Neural progenitor cell (in vitro differentiated cells): ENCODE results near the gene MYH10. TPM values are rescaled to one million over a fixed set of nuclear protein-coding genes. Genes with fewer than 3 reads are reported as not detected.

Experiments
- DNase-seq: peaks from one replicate; pipeline ENCODE4 v3.0.0-alpha.2; 2016; ENCODE audit warnings: low spot score
- H2AFZ ChIP-seq: fragments of 200-600 bp; sonication (generic); replicated peaks from 2 replicates; pipeline ENCODE4 v1.6.1; 2016; ENCODE audit warnings: antibody characterized with exemption
- H3F3A ChIP-seq: fragments of 200-600 bp; sonication (generic); 2 replicates; pipeline ENCODE4 v1.6.1; 2016; ENCODE audit warnings: antibody characterized with exemption, low read depth
- H3K27ac ChIP-seq: fragments of 200-600 bp; sonication (generic); 2 replicates; pipeline ENCODE4 v1.5.1; 2016; ENCODE audit warnings: mild to moderate bottlenecking
- H3K27me3 ChIP-seq: fragments of 200-600 bp; sonication (generic); 2 replicates; pipeline ENCODE4 v1.6.1; 2016; ENCODE audit warnings: mild to moderate bottlenecking, moderate library complexity
- H3K36me3 ChIP-seq: fragments of 200-600 bp; sonication (generic); 2 replicates; pipeline ENCODE4 v1.5.1; 2016
- H3K4me1 ChIP-seq: fragments of 200-600 bp; sonication (generic); 2 replicates; pipeline ENCODE4 v1.6.1; 2016; ENCODE audit warnings: mixed run types
- H3K4me2 ChIP-seq: fragments of 200-600 bp; sonication (generic); 2 replicates; pipeline ENCODE4 v1.6.1; 2016
- H3K4me3 ChIP-seq: fragments of 200-600 bp; sonication (generic); 2 replicates; pipeline ENCODE4 v1.5.1; 2016
- H3K79me2 ChIP-seq: fragments of 200-600 bp; sonication (generic); 2 replicates; pipeline ENCODE4 v1.6.1; 2016; ENCODE audit warnings: low read depth
- H3K9ac ChIP-seq: fragments of 200-600 bp; sonication (generic); 2 replicates; pipeline ENCODE4 v1.6.1; 2016
- H3K9me3 ChIP-seq: fragments of 200-600 bp; sonication (generic); 2 replicates; pipeline ENCODE4 v1.5.1; 2016; ENCODE audit warnings: low read depth
- H4K20me1 ChIP-seq: fragments of 200-600 bp; sonication (generic); 2 replicates; pipeline ENCODE4 v1.6.1; 2016; ENCODE audit warnings: low read depth
- H3K27ac Mint-ChIP-seq: 3 replicates; pipeline ENCODE4 v1.8.0; 2021; ENCODE audit warnings: mixed read lengths
- H3K27me3 Mint-ChIP-seq: 2 replicates; pipeline ENCODE4 v1.8.0; 2022; ENCODE audit warnings: low read depth, mild to moderate bottlenecking, inconsistent platforms, moderate library complexity, mixed read lengths; ENCODE audit not compliant: insufficient read depth
- H3K36me3 Mint-ChIP-seq: 3 replicates; pipeline ENCODE4 v1.8.0; 2021; ENCODE audit warnings: mixed read lengths
- H3K4me1 Mint-ChIP-seq: 3 replicates; pipeline ENCODE4 v1.8.0; 2021; ENCODE audit warnings: mixed read lengths
- H3K4me3 Mint-ChIP-seq: 3 replicates; pipeline ENCODE4 v1.8.0; 2021; ENCODE audit warnings: mild to moderate bottlenecking, moderate library complexity, mixed read lengths
- H3K9me3 Mint-ChIP-seq: 3 replicates; pipeline ENCODE4 v1.8.0; 2020; ENCODE audit warnings: mixed read lengths
- EZH2 ChIP-seq: fragments of 200-600 bp; sonication (generic); IDR thresholded peaks from 2 replicates; pipeline ENCODE4 v1.6.1; 2017; ENCODE audit warnings: antibody characterized with exemption, mild to moderate bottlenecking, moderate library complexity
- EZH2phosphoT487 ChIP-seq: fragments of 200-600 bp; sonication (generic); IDR thresholded peaks from 2 replicates; pipeline ENCODE4 v1.6.1; 2017; ENCODE audit warnings: antibody characterized with exemption
- total RNA-seq: library from RNA; depleted of rRNA; stranded (reverse); fragments of >200 nt; gene quantifications from 2 replicates; pipeline ENCODE4 v1.2.3, GENCODE V29; 2015; ENCODE audit warnings: low replicate concordance
- TF ChIP-seq, protein P1 (sequence below): fragments of 200-600 bp; sonication (generic); IDR thresholded peaks from 2 replicates; pipeline ENCODE4 v1.5.1; 2017; ENCODE audit warnings: antibody characterized with exemption, mild to moderate bottlenecking

Gene MYH10
- total RNA-seq, 1 donor from 2014 or later = 213 TPM

DNA sequence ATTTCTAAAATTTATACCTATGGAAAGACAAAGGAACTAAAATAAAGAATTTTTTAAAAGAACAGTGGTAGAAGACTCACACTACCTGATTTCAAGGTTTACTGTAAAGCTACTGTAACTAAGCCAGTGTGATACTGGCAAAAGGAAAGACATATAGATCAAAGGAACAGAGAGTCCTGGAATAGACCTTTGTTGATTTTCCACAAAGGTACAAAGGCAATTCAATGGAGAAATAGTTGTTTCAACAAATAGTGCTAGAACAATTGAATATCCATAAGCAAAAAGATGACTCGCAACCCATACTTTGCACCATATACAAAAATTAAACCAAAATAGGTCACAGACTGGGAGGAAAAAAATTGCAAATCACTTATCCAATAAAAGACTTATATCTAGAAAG, 36.7 kb downstream of the MYH10 start:
- no peak for TF ChIP-seq EZH2
- TF ChIP-seq EZH2phosphoT487 = no peak
- TF ChIP-seq, protein P1, sequence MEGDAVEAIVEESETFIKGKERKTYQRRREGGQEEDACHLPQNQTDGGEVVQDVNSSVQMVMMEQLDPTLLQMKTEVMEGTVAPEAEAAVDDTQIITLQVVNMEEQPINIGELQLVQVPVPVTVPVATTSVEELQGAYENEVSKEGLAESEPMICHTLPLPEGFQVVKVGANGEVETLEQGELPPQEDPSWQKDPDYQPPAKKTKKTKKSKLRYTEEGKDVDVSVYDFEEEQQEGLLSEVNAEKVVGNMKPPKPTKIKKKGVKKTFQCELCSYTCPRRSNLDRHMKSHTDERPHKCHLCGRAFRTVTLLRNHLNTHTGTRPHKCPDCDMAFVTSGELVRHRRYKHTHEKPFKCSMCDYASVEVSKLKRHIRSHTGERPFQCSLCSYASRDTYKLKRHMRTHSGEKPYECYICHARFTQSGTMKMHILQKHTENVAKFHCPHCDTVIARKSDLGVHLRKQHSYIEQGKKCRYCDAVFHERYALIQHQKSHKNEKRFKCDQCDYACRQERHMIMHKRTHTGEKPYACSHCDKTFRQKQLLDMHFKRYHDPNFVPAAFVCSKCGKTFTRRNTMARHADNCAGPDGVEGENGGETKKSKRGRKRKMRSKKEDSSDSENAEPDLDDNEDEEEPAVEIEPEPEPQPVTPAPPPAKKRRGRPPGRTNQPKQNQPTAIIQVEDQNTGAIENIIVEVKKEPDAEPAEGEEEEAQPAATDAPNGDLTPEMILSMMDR = no peak
- H3K4me3 Mint-ChIP-seq = no peak overlapping the region
- H3K4me2 ChIP-seq = no peak overlapping the region
- no peak overlapping the region for H2AFZ ChIP-seq
- H3K4me1 Mint-ChIP-seq = no peaks in the 10 kb centered on the region
- no peak overlapping the region for H3K27ac Mint-ChIP-seq
- no peak for DNase-seq
- H3K9me3 ChIP-seq = no peaks in the 10 kb centered on the region
- H3K9ac ChIP-seq = no peak overlapping the region
- peaks cover 35% of the 10 kb centered on the region for H4K20me1 ChIP-seq
- peaks cover 1% of the 10 kb centered on the region for H3F3A ChIP-seq
- H3K36me3 ChIP-seq = peaks cover 3% of the 10 kb centered on the region
- H3K9me3 Mint-ChIP-seq = peaks cover 23% of the 10 kb centered on the region
- peaks cover 1% of the 10 kb centered on the region for H3K27me3 Mint-ChIP-seq
- no peaks in the 10 kb centered on the region for H3K27me3 ChIP-seq
- no peak overlapping the region for H3K27ac ChIP-seq
- H3K36me3 Mint-ChIP-seq = peaks cover 60% of the 10 kb centered on the region
- H3K4me1 ChIP-seq = no peaks in the 10 kb centered on the region
- H3K79me2 ChIP-seq = peaks cover 96% of the 10 kb centered on the region
- no peak overlapping the region for H3K4me3 ChIP-seq

GRCh38 chr17:8593276-8593675, 37.2 kb downstream of the MYH10 start:
- no peak for TF ChIP-seq EZH2phosphoT487
- TF ChIP-seq, protein P1 = no peak
- no peak for TF ChIP-seq EZH2
- H3K4me3 Mint-ChIP-seq = no peak overlapping the region

DNA sequence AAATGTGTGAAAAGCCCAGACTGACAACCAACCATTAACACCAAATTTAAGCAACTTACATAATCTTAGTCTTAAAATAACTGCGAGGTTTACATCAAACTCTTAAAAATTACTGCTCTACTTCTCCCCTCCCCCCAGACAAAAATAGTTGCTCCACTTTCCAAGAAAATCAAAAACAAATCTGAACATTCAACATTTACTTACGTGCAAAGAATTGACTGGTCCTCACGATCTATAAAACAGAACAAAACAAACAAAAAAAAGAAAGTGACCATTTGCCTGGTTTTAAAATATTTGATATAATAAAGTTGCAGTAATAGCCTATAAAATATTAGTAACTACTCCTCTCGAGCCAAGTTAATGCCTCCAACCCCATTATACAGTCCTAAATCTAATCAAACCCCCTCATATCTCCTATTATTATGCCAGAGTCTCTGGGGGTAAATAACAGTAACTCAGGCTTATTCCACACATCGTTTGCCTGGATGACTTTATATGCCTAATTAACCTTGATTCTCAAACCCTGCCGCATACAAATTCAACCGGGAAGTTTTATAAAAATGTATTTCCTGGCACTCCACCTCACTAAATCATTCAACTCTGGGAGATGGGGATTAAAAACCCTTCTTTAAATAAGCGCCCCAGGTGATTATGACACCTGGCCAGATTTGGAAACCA, 41.5 kb downstream of the MYH10 start:
- H3K4me3 Mint-ChIP-seq = no peak overlapping the region
- H3K4me2 ChIP-seq = no peak overlapping the region
- no peak overlapping the region for H3K9ac ChIP-seq
- H3K27me3 Mint-ChIP-seq = peaks cover 2% of the 10 kb centered on the region
- H3K9me3 ChIP-seq = no peaks in the 10 kb centered on the region
- H3K27me3 ChIP-seq = no peaks in the 10 kb centered on the region
- H3K4me3 ChIP-seq = no peak overlapping the region
- H3K4me1 ChIP-seq = no peaks in the 10 kb centered on the region
- H3K27ac ChIP-seq = no peak overlapping the region
- peaks cover 36% of the 10 kb centered on the region for H4K20me1 ChIP-seq
- H3K79me2 ChIP-seq = peaks cover 97% of the 10 kb centered on the region
- peaks cover 10% of the 10 kb centered on the region for H3K36me3 ChIP-seq
- DNase-seq = no peak
- peaks cover 68% of the 10 kb centered on the region for H3K36me3 Mint-ChIP-seq
- H3K9me3 Mint-ChIP-seq = peaks cover 19% of the 10 kb centered on the region
- peaks cover 4% of the 10 kb centered on the region for H3F3A ChIP-seq
- TF ChIP-seq EZH2 = no peak
- TF ChIP-seq EZH2phosphoT487 = no peak
- no peak overlapping the region for H3K27ac Mint-ChIP-seq
- H2AFZ ChIP-seq = no peak overlapping the region
- H3K4me1 Mint-ChIP-seq = no peaks in the 10 kb centered on the region

More at GRCh38 chr17:8593276-8593675, 37.2 kb downstream of the MYH10 start:
- Mint-ChIP-seq H3K9me3 (peaks cover 23% of the 10 kb centered on the region), H3K27ac (no peak overlapping the region), H3K36me3 (peaks cover 64% of the 10 kb centered on the region), H3K4me1 (no peaks in the 10 kb centered on the region), H3K27me3 (peaks cover 2% of the 10 kb centered on the region)
- Histone ChIP-seq H3K9ac (no peak overlapping the region), H3K27ac (no peak overlapping the region), H4K20me1 (peaks cover 33% of the 10 kb centered on the region), H3K4me1 (no peaks in the 10 kb centered on the region), H3K79me2 (peaks cover 97% of the 10 kb centered on the region), H3K27me3 (no peaks in the 10 kb centered on the region), H3K9me3 (no peaks in the 10 kb centered on the region), H2AFZ (no peak overlapping the region), H3K4me3 (no peak overlapping the region), H3K36me3 (peaks cover 8% of the 10 kb centered on the region), H3F3A (peaks cover 4% of the 10 kb centered on the region), H3K4me2 (no peak overlapping the region)
- no peak for DNase-seq

DNA sequence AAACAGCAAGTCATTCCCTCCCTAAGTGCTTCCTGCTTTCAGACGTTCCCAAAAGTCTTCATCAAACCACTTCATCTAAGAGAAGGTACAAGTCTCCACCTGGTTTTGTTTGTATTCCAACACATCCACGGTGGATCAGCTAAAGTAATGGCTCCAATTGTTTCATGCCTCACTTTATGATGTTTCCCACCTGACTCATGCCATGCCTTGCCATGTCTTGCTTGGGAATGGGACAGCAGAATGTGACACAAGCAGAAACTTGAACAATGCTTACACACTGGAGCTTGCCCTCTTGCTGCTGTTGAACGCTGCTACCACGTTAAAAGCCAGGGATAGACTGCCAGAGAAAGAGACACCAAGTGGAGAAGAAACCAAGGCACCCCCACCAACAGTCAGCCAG, 43.8 kb downstream of the MYH10 start:
- H3K79me2 ChIP-seq = peaks cover 97% of the 10 kb centered on the region
- Mint-ChIP-seq H3K27me3 (peaks cover 2% of the 10 kb centered on the region), H3K4me1 (no peaks in the 10 kb centered on the region), H3K27ac (no peak overlapping the region), H3K4me3 (no peak overlapping the region), H3K9me3 (peaks cover 4% of the 10 kb centered on the region), H3K36me3 (peaks cover 54% of the 10 kb centered on the region)
- peaks cover 54% of the 10 kb centered on the region for H4K20me1 ChIP-seq
- H3K9ac ChIP-seq = no peak overlapping the region
- H3K27ac ChIP-seq = no peak overlapping the region
- H3F3A ChIP-seq = peaks cover 4% of the 10 kb centered on the region
- H3K4me3 ChIP-seq = no peak overlapping the region
- DNase-seq = no peak
- H2AFZ ChIP-seq = no peak overlapping the region
- H3K4me1 ChIP-seq = peaks cover 18% of the 10 kb centered on the region
- no peaks in the 10 kb centered on the region for H3K27me3 ChIP-seq
- peaks cover 16% of the 10 kb centered on the region for H3K36me3 ChIP-seq
- H3K4me2 ChIP-seq = no peak overlapping the region
- no peaks in the 10 kb centered on the region for H3K9me3 ChIP-seq
- TF ChIP-seq EZH2 = no peak
- TF ChIP-seq, protein P1 = no peak
- no peak for TF ChIP-seq EZH2phosphoT487
